AG04449 (cell line): ENCODE results near the gene PXYLP1.
A peak's percentile ranks its signal among the peaks of the same experiment; 100 is the strongest.

Experiments
- CTCF ChIA-PET: fragments of 350-600 bp; formaldehyde crosslinking; extraction: SDS; loops from one replicate; lab custom pipeline; 2021; ENCODE audit warnings: antibody characterized with exemption; lab: Yijun Ruan, JAX
- POLR2A ChIA-PET: fragments of 400-600, 350-600 bp; formaldehyde crosslinking; extraction: SDS; loops from one replicate; lab custom pipeline; 2020; ENCODE audit warnings: antibody characterized with exemption, inconsistent platforms; lab: Yijun Ruan, JAX
- DNase-seq: peaks from one replicate; pipeline ENCODE4 v3.0.0-alpha.2; 2010; ENCODE audit warnings: low read depth, low spot score
- H3K4me3 ChIP-seq: 2 replicates; pipeline ENCODE4 v1.5.1; 2011; ENCODE audit warnings: low read depth, mild to moderate bottlenecking, control low read depth, low read length
- CTCF ChIP-seq: IDR thresholded peaks from one replicate; pipeline ENCODE4 v1.5.1; 2011; ENCODE audit warnings: mild to moderate bottlenecking, moderate library complexity, low read length, control low read depth, inconsistent platforms; ENCODE audit not compliant: insufficient read depth; ENCODE audit errors: missing control alignments

PXYLP1 gene

GRCh38 chr3:141277451-141277850, 45.8 kb downstream of the PXYLP1 start:
- TF ChIP-seq CTCF = no peak
- H3K4me3 ChIP-seq = no peak overlapping the region
- no peak for DNase-seq
- CTCF ChIA-PET = interaction anchor here (1.0 to 1.1 kb wide), 3 partner anchors 9 to 46 kb away, joined by 3 to 6 read pairs (median 4); partner anchors contain the start of gene PXYLP1
- POLR2A ChIA-PET = no interaction called here

- no peak overlapping the region for H3K4me3 ChIP-seq
- TF ChIP-seq CTCF = no peak
- CTCF ChIA-PET = interaction anchor here (1.0 to 5.8 kb wide), 5 partner anchors 10 to 47 kb away, joined by 3 to 40 read pairs (median 6); partner anchors contain the start of gene PXYLP1
- DNase-seq = no peak
- POLR2A ChIA-PET = no interaction called here
These were observed 46.8 kb downstream of the PXYLP1 start for GRCh38 chr3:141278196-141279076.

- no peak for DNase-seq
- CTCF ChIA-PET = interaction anchor here (0.6 to 5.8 kb wide), 11 partner anchors 9 to 201 kb away, joined by 3 to 40 read pairs (median 3); partner anchors contain the start of gene PXYLP1
- no peak overlapping the region for H3K4me3 ChIP-seq
- peak; percentile 31 for TF ChIP-seq CTCF
- POLR2A ChIA-PET = no interaction called here
These were observed 47.7 kb downstream of the PXYLP1 start for GRCh38 chr3:141279077-141279967.

GRCh38 chr3:141280086-141280485, 48.5 kb downstream of the PXYLP1 start:
- no peak for TF ChIP-seq CTCF
- H3K4me3 ChIP-seq = no peak overlapping the region
- DNase-seq = peak; percentile 71
- CTCF ChIA-PET = interaction anchor here (0.7 to 5.8 kb wide), 10 partner anchors 10 to 184 kb away, joined by 3 to 40 read pairs (median 3); partner anchors contain the start of gene PXYLP1
- POLR2A ChIA-PET = no interaction called here

- DNase-seq = no peak
- TF ChIP-seq CTCF = no peak
- ChIA-PET CTCF (interaction anchor here (1.1 to 5.8 kb wide), 6 partner anchors 16 to 49 kb away, joined by 3 to 40 read pairs (median 3); partner anchors contain the start of gene PXYLP1), POLR2A (no interaction called here)
- H3K4me3 ChIP-seq = no peak overlapping the region
These were observed 49.1 kb downstream of the PXYLP1 start for GRCh38 chr3:141280690-141281089.
